ENCODE data around the gene IDH3A. TPM values are rescaled to one million over a fixed set of nuclear protein-coding genes. Genes with fewer than 3 reads are reported as not detected.

The IDH3A gene
- total and polyA plus RNA-seq, 8 donors, result 35.8 to 81.1 (median 49.6) TPM

Other genes with a start within 250 kb of the IDH3A start
- 10 to 100 TPM; 56.2 to 64.9 TPM for gene TBC1D2B, start 71.7 kb upstream of the IDH3A start, total RNA-seq
- 10 to 100 TPM; 37.6 to 49.9 (median 45.4) TPM for gene TBC1D2B, start 71.7 kb upstream of the IDH3A start, polyA plus RNA-seq (ENCODE audit: insufficient read length in 6 of 6)
- gene SH2D7, start 56.8 kb upstream of the IDH3A start, total RNA-seq, result not detected
- under 1 TPM; 0.27 to 0.69 (median 0.55) TPM for gene SH2D7, start 56.8 kb upstream of the IDH3A start, polyA plus RNA-seq (ENCODE audit: insufficient read length in 6 of 6)
- gene CIB2, start 17.9 kb upstream of the IDH3A start, total RNA-seq, result 1 to 10 TPM; 1.3 to 3.5 TPM
- 10 to 100 TPM; 20.2 to 31.9 (median 28.5) TPM for gene CIB2, start 17.9 kb upstream of the IDH3A start, polyA plus RNA-seq (ENCODE audit: insufficient read length in 6 of 6)
- 1 to 10 TPM in 1 of 2 donors, not detected in 1; 1.9 TPM for gene ACSBG1, start 85.2 kb downstream of the IDH3A start, total RNA-seq
- 1 to 10 TPM in 1 of 6 donors, under 1 TPM in 5; 0.42 to 1.4 (median 0.74) TPM for gene ACSBG1, start 85.2 kb downstream of the IDH3A start, polyA plus RNA-seq (ENCODE audit: insufficient read length in 6 of 6)
- gene DNAJA4, start 115.2 kb downstream of the IDH3A start, total RNA-seq, result 10 to 100 TPM; 17.2 to 22.3 TPM
- 10 to 100 TPM; 28.1 to 45.3 (median 38.6) TPM for gene DNAJA4, start 115.2 kb downstream of the IDH3A start, polyA plus RNA-seq (ENCODE audit: insufficient read length in 6 of 6)
- gene SKIC8, start 150.2 kb downstream of the IDH3A start, total RNA-seq, result 10 to 100 TPM; 36.1 to 42.2 TPM
- gene SKIC8, start 150.2 kb downstream of the IDH3A start, polyA plus RNA-seq (ENCODE audit: insufficient read length in 6 of 6), result 100 to 1,000 TPM; 100 to 122 (median 110) TPM
- not detected for gene CRABP1, start 191.0 kb downstream of the IDH3A start, total RNA-seq
- under 1 TPM; 0.29 to 0.79 (median 0.40) TPM for gene CRABP1, start 191.0 kb downstream of the IDH3A start, polyA plus RNA-seq (ENCODE audit: insufficient read length in 6 of 6)